ENCODE results near the gene FOXO6.

FOXO6 gene

DNA sequence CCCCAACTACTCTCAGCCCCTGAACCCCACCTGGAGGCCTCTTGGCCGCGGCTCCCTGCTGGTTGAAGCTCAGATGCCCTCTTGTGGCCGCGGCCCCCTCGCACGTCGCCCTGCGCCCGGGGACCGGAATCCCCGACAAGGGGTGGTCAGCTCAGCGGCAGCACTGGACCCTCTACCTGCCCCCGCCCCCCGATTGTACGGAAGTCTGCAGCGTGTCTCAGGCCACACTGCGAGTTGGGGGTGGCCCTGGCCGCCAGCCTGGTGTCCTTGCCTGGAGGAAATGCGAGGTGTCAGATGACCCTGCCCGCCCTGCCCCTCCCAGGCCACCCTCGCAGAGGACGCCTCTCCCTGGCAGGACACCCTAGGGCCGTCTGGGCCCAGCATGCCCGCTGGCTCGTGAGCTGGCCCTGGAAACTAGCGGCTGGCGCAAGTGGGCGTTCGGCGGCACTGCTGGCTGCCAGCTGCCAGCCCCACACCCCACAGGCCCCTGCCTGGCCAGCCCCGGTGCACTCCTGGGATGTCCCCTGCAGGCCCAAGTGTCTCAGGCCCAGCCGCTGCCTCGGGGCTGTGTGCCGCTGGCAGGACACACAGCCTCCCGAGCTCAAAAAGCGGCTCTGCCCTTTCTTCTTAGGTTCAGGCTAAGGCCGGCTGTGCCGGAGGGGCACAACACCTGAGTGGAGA is 62.4 kb downstream of the FOXO6 start:
- DNase-seq (ENCODE audit: low read depth in 4 of 4, low spot score in 1 of 4), result no peak

DNA sequence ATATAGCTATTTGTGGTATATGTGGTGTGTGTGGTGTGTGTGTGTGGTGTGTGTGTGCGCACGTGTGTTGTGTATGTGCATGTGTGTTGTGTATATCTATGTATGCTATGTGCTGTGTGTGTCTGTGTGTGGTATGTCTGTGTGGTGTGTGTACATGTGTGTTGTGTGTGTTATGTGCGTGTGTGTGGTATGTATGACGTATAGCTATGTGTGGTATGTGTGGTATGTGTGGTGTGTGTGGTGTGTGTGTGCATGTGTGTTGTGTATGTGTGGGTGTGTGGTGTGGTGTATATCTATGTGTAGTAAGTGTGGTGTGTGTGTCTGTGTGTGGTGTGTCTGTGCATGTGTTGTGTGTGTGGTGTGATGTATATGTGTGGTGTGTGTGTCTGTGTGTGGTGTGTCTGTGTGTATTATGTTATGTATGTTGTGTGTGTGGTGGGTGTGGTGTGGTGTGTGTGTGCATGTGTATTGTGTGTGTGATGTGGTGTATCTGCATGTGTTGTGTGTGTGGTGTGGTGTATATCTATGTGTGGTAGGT is 63.4 kb downstream of the FOXO6 start:
- DNase-seq (ENCODE audit: low read depth in 4 of 4, low spot score in 1 of 4), result no peak

DNA sequence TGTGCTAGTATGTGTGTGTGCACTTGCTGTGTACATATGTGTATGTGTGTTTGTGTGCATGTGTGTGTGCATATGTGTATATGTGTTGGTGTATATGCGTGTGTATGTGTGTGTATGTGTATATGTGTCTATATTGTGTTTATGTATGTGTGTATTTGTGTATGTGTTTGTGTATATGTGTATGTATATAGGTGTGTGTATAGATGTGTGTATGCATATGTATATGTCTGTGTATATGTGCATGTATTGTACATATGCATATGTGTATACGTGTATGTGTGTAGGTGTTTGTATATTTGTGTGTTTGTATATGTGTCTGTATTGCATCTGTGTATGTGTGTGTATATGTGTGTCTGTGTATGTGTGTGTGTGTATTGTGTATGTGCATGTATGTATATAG is 64.1 kb downstream of the FOXO6 start:
- no peak for DNase-seq (ENCODE audit: low read depth in 4 of 4, low spot score in 1 of 4)

DNA sequence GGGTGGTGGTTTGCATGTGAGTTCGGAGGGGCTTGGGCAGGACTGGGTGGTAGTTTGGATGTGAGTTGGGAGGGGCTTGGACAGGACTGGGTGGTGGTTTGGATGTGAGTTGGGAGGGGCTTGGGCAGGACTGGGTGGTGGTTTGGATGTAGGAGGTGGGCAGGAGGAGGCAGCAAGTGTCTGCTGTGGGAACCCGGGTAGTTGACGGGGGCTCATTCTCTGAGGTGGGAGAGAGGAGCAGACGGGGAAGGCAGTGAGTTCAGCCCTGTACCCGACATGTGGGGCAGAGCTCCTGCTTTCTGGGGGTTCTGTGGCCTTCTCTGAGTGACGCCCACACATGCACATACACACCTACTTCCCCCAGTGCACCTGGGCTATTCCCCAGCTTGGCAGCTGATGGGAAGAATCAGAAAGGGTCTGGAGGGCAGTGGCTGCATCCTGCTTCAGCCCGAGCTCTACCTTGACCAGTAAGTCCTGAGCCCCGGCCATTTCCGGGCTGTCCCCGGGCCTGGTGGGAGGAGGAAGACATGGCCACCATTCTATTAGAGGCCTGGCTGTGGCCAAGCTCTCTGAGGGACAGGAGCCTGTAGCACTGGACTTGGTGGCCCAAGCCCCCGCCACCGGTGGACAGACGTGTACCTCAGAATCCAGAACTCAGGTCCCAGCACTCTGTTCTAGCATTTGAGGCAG is 65.1 kb downstream of the FOXO6 start:
- DNase-seq (ENCODE audit: low read depth in 4 of 4, low spot score in 1 of 4), result no peak

DNA sequence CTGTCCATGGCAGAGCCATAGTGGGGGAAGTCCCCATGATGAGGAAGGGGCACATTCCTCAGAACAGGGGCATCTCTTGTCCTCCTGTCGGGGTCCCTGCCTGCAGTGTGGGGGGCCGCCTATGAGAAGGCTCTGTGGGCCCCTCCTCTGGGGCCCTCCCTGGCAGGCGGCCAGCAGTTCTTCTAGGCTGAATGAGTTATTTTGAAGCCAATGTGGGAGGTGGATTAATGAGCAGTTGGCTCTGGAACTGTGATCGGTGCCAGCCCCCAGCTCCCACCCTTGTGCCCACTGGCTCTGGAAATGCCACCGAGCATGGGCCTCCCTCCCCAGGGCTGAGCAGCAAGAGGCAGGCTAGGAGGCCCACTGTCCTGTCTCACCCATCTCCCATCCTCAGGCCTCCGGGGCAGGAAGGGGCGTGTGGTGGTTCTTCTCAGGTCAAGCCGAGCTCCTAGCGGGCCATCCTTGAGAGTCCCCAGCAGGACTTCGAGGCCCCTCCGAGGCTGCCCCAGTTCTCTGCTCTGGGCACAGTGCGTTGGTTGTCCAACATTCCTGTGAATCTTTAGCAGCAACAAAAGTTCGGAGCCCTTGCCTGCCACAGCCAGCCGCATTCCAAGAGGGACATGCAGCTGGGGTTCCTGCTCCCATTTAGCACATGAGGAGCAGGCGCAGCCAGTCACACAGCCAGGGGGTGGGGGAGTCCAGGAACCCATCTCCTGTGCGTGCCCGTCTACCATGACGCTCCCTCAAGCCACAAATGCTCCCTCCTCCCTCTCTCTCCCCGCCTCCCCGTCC is 66.1 kb downstream of the FOXO6 start:
- no peak for DNase-seq (ENCODE audit: low read depth in 4 of 4, low spot score in 1 of 4)

DNA sequence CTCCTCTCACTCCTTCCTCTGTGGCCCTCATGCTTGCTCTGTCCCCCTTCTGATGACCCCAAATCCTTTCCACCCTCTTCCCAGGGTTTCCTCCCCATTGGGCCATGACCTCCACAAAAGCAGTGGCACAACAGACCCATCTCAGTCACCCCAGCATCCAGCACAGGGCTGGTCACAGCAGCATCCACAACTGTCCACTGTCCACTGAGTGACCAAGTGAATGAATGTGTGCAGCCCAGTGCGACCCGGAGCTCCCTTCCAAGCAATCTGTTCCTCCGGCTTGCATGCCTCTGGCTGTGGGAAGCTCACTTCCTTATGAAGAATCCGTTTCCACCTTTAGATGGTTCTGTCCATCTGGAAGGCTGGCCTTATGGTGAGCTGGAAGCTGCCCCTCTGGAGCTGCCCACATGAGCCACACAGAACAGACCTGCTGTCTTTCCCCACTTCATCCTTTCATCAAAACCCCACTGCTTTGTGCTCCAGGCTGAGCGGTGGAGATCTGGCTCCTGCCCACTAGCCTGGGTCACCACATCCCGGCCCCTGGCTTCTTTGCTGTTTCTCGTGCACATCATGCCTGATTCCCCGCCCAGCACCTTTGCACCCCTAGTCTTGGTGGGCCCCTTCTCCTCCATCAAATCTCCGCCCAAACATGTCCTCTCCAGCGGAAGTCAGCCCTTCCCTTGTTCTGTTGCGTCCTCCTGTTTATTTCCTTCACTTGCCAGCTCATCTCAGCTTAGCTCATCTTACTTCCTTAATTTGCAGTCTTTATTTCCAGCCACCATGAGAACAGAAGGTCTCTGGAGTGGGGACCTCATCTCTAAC is 66.9 kb downstream of the FOXO6 start:
- DNase-seq (ENCODE audit: low read depth in 4 of 4, low spot score in 1 of 4), result no peak

DNA sequence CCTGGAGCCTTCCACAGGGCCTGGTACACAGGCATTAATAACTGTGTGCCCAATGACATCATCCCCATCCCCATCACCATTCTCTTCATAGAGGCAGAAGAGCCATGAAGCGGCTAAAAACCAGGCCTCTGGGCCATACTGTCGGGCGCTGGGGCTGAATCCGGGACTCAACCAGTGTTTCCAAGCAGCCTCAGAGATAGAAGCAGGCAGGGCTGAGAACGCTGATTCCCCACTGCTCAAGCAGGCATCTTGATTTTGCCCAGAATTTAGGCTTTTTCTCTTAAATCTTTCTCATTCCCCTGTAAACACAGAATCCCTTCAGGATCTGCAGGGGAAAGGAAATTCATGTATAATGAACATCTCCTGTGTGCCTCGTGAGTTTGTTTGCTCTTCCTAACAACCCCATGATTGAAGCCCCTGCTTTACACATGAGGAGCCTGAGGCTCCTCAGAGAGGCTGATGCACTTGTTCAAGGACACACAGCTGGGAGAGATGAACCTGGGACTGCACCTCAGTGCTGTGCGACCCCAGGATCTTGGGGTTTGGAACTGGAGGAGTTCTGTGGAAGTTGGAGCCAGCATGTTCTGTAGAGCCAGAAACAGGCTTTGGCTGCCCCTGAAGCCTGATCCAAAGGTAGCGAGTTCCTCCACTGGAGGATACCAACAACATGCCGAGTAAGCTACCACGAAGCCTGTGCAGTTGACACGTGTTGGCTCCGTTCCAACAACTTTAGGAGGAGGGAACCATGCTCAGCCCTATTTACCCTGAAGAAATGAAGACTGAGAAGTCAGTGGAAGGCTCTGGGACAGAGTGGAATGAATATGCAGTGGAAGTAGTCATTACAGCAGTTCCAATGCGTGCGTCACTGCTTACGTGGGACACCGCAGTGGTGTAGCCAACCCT is 67.8 kb downstream of the FOXO6 start:
- no peak for DNase-seq (ENCODE audit: low read depth in 4 of 4, low spot score in 1 of 4)

DNA sequence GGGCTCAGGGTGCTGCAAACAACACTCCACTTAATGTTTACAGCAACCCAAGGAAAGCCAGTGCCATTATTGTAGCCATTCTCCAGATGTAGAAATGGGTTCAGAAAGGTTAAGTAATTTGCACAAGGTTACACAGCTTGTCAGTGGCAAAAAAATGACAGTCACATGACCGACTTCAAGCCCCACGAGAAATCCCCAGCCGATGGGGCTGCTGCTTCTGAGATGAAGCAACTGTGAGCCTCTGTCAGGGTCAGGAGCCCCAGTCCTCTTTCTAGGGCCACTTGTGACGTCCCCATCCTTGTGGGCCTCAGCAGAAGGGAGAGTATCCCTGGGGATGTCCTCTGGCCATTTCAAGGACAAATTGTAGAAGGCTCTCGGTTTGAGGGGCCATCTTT is 68.4 kb downstream of the FOXO6 start:
- DNase-seq (ENCODE audit: low read depth in 4 of 4, low spot score in 1 of 4), result no peak

DNA sequence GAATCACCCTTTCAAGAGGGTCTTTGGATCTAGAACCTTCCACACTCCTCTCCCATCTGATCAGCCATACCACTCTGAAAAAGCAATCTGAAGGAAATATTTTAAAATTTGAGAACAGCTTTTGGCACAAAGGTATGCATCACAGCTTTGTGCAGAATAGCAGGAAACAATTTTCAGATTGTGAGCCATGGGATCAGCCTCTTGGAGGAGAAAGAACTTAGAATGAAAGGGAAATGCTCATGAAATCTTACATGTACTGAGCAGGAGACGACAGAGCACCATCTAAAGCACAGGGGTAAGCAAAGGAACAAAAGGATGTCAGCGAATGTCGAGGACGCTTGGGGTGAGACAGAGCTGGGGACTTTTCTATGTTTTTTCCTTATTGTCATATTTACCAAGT is 68.8 kb downstream of the FOXO6 start:
- no peak for DNase-seq (ENCODE audit: low read depth in 4 of 4, low spot score in 1 of 4)

DNA sequence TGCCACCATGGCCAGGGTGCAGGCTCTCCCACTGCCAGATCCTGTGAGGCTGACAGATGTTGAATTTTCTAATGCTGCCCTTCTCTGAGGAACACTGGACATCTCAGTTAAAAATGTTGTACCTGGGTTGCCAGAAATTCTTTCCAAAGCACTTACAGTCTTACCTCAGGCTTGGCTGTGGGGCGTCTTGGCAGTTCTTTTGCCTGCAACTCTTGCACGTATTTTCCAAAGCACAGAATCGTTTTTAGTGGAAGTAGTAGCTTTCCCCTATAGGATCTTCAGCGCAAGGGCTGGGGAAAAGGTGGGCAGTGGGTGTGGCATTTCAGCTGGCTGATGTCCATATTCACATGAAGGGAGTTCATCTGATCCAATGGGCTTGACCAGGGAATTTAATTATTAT is 69.3 kb downstream of the FOXO6 start:
- no peak for DNase-seq (ENCODE audit: low read depth in 4 of 4, low spot score in 1 of 4)

DNA sequence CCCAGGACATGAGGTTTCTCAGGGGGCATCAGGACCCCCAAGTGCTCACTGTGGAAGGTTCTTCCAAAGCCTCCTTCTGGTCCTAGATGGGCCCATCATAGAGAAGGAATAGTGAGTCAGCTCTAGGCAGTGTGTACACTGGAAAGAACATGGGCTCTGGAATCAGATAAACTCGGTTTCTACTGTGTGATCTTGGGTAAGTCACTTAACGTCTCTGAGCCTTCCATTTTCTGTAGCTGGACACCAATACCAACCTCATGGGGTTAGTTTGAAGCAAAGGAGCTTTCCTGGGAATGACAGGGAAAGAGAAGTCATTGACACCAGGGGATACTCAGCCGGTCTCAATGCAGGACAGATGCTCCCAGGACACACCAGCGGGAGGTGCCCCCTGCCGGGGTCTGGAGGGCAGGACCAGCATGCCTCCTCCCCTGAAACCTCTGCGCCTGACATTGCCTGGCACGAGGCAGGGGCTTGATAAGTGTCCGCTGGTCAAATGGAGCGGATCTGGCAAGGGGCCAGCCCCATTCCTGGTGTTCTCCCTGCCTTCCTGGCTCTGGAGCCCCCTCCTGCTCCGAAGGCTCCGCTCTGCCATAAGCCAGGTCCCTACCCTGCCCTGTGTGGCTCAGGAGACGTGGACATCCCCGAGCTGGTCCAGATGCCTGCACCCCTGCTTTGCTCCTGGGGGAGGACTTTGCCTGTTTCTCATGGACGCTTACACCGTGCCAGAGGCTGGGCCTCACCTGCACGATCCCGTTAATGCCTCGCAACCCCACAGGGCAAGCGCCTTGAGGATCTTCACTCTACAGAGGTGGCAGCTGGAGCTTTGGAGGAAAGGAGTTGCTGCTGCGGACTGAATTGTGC is 70.5 kb downstream of the FOXO6 start:
- no peak for DNase-seq (ENCODE audit: low read depth in 4 of 4, low spot score in 1 of 4)
